ENCODE data around the gene ASCL5.

The ASCL5 gene

GRCh38 chr1:201153474-201154388 is 26.7 kb upstream of the ASCL5 start:
- DNase-seq (ENCODE audit: low spot score), result no peak

GRCh38 chr1:201149400-201149799 is 22.4 kb upstream of the ASCL5 start:
- peak; percentile 8 for DNase-seq (ENCODE audit: low spot score)

GRCh38 chr1:201147396-201148015 is 20.5 kb upstream of the ASCL5 start:
- DNase-seq (ENCODE audit: low spot score), result no peak

GRCh38 chr1:201146626-201147390 is 19.8 kb upstream of the ASCL5 start:
- DNase-seq (ENCODE audit: low spot score), result no peak

- DNase-seq (ENCODE audit: low spot score), result no peak
Observed at GRCh38 chr1:201145816-201146215, 18.8 kb upstream of the ASCL5 start.

- DNase-seq (ENCODE audit: low spot score), result no peak
Observed at GRCh38 chr1:201145132-201145531, 18.1 kb upstream of the ASCL5 start.

- no peak for DNase-seq (ENCODE audit: low spot score)
Observed at GRCh38 chr1:201144701-201145100, 17.7 kb upstream of the ASCL5 start.

GRCh38 chr1:201143726-201144635 is 17.0 kb upstream of the ASCL5 start:
- DNase-seq (ENCODE audit: low spot score), result no peak

GRCh38 chr1:201142849-201143725 is 16.1 kb upstream of the ASCL5 start:
- no peak for DNase-seq (ENCODE audit: low spot score)

GRCh38 chr1:201142011-201142848 is 15.2 kb upstream of the ASCL5 start:
- no peak for DNase-seq (ENCODE audit: low spot score)

GRCh38 chr1:201141418-201141817 is 14.4 kb upstream of the ASCL5 start:
- no peak for DNase-seq (ENCODE audit: low spot score)

- no peak for DNase-seq (ENCODE audit: low spot score)
Observed at GRCh38 chr1:201140941-201141260, 13.9 kb upstream of the ASCL5 start.

- no peak for DNase-seq (ENCODE audit: low spot score)
Observed at GRCh38 chr1:201140235-201140940, 13.4 kb upstream of the ASCL5 start.

- DNase-seq (ENCODE audit: low spot score), result no peak
Observed at GRCh38 chr1:201139756-201140155, 12.8 kb upstream of the ASCL5 start.

- no peak for DNase-seq (ENCODE audit: low spot score)
Observed at GRCh38 chr1:201139306-201139705, 12.3 kb upstream of the ASCL5 start.

GRCh38 chr1:201138311-201138840 is 11.4 kb upstream of the ASCL5 start:
- no peak for DNase-seq (ENCODE audit: low spot score)

GRCh38 chr1:201137579-201138310 is 10.8 kb upstream of the ASCL5 start:
- no peak for DNase-seq (ENCODE audit: low spot score)

- no peak for DNase-seq (ENCODE audit: low spot score)
Observed at GRCh38 chr1:201137024-201137392, 10.0 kb upstream of the ASCL5 start.
